Pons (tissue), 1 donor: Measurements from ENCODE around the gene CACNA1S.
A peak's percentile ranks its signal among the peaks of the same experiment; 100 is the strongest.

Experiments
- DNase-seq: peaks from one replicate; pipeline ENCODE4 v3.0.0-alpha.2; 2016; ENCODE audit warnings: low spot score

Gene CACNA1S

DNA sequence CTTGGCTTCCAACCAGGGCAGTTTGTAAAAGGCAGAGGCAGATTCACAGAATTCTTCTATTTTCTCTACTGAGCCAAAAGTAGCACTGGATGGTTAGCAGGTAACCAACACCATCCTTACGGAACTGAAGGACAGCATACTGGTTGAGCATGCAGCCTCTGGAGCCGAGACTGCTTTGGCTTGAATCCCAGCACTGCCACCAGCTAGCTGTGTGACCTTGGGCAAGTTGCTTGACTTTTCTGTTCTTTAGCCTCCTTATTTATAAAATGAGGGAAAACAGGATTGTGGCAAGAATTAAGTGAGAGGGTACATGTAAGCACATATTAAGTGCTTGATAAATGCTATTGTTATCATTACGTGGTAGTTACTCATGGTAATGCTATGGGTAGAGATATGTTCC lies 19.5 kb downstream of the CACNA1S start:
- no peak for DNase-seq

DNA sequence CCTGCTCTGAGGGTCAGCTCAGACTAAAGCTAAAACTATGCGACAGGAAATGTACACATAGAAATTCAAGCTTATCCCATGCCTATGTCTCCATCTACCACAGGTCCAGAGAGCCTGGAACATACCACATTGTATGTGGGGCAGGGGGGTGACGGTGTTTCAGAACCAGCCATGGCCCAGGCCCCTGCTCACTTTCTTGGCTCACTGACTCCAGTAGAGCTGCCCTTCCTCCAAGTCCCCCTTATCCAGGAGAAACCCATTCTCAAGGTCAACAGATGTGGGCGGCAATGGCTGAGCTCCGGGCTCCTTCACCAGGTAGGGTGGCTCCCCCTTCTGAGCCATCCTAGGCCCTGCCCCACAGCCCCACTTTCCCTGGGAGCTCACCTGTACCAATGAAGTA lies 21.0 kb downstream of the CACNA1S start:
- DNase-seq = no peak

DNA sequence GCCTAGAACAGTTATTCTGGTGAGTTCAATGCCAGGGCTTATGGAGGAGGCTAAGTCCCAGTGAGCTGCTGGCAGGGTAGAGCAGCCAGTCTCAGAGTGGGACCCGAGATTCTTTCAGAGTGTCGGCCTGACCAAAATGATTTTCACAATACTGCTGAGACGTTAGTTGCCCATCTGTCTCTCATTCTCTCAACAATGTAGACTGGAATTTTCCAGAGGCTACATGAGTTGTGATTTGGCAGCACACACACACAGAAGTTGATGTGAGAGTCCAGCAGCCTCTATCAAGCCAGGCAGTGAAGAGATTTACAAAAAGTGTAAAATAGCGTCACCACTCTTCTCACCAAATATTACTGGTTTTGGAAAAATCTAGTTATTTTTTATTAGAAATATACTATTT lies 21.7 kb downstream of the CACNA1S start:
- no peak for DNase-seq

DNA sequence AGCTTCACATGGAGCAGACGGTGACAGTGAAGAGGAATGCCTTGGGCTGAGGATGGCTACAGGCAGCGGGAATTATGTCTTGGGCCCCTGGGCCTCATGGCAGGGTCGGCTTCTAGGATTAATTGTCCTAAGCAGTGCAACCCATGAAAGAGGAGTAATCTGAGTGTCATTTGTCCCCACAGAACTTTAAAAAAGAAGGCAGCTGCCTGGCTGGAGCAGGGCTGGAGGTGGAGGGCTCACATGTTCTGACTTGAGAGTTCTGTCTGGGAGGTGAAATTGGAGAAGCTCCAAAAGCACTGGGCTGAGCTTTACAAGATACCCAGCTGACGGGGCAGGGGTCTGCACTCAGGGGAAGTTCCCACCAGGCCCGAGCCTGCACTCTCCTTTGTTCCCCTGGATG lies 22.6 kb downstream of the CACNA1S start:
- no peak for DNase-seq

DNA sequence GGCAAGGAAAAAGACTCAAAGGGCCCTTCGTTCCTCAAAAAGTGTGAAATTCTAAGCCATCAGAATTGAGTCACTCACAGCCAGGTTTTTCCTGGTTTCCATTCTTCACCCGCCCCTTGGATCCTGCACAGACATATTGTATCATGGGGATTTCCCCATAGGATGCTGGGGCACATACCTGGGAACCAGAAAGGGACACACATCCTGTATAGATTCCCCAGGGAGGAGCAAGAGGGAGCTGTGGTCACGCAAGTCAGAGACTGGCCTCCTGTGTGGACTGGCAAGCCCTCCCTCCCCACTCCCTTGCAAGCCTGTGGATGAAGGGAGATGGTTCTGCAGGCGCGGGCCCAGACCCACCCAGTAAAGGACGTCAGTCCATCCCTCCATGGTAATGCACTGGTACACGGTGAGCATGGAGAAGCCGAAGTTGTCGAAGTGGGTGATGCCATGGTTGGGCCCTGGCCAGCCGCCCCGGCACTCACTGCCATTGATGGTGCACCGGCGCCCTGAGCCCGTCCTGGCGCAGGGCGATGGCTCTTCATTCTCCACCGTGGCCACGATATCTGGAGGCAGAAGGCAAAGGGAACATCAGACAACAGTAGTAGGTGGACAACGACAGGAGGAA lies 23.2 kb downstream of the CACNA1S start:
- DNase-seq = no peak

DNA sequence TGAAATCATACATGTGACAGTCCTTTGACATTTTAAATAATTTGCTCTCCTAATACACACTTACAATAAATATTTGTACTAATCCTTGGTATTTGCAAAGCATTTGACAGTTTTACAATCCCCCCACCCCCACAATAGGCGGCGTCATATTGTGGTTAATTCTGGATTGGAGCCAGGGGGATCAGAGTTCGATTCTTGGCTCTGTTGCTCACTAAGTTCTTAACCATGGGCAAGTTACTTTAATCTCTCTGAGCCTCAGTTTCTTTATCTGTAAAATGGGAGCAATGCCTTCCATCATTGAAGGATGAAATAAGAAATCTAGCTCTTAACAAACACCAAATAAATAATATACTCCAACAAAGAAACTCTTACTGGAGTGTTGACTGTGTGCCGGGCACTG lies 23.8 kb downstream of the CACNA1S start:
- DNase-seq = no peak

DNA sequence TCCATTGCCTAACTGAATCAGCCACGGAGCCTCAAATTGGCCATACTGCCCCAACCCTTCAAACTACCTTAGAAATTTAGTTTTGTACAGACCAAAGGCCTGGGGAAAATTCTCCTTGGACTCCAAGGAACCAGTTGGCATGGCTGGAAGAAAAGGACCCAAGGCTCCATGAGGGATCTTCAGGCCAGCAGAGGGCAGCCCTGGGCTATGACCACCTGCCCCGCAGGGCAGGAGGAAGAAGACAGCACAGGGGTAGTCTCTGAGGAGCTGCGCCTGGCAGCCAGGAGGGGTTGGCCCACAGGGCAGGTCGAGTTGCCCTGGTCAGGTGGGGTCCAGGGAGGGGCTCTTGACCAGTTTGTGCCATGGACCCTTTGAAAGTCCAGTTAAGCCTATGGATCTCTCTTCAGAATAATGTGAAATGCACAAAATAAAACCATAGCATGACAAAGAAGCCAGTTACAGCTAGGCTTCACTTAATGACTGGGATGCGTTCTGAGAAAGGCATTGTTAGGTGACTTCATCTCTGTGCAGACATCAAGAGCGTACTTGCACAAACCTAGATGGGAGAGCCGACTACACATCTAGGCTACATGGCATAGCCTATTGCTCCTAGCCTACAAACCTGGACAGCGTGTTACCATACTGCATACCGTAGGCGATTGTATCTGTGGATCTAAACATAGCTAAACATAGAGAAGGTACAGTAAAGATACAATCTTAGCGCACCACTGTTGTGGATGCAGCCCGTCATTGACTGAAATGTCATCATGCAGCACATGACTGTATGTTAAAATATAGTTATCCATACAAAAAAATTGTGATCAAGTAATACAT lies 26.1 kb downstream of the CACNA1S start:
- DNase-seq = peak; percentile 57

DNA sequence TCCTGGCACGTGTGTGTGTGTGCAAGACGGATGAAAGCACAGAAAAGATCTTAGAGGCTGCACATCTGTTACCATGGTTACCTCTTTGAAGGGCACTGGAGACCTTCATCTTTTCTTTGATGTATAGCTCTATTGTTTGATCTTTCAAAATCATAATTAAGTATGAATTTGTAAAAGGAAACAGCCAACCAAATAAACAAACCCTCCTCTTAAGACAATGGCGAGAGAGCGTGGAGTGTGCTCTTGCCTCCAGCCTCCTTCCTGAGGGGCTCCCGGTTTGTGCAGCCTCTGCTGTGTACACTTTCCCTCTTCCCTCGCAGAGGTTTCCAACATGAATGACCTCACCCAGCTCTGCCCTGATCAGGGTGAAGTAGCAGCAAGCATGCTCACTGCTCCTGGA lies 27.9 kb downstream of the CACNA1S start:
- DNase-seq = peak; percentile 4

DNA sequence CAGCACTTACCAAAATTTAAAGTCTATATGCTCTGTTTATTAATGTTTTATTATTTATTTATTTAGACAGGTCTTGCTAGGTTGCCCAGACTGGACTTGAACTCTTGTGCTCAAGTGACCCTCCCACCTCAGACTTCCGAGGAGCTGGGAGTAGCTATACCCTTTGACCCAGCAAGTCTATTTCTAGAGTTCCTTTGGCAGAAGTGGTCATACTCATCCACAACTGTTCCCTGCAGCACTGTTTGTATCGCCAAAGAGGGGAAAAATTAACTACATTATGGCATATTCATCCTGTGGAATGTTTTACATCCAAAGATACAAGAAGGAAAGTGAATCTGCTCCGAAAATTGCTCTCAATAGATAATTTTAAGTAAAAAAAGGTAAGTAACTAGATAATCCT lies 28.5 kb downstream of the CACNA1S start:
- DNase-seq = no peak

DNA sequence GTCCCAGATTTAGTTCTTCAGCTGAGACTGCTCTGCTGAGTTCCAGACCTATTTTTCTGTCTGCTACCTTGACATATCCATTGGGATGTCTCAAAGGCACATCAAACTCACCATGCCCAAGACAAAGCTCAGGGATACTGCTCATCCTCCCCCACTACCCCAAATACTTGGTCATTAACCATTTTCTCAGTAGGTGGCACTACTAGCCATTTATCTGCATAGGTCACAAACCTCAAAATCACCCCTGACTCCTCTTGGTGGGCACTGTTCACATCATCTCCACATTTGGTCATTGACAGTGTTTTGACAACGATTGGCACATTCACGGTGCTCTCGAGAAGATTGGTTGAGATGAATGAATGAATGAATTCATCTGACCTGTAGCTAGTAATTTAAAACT lies 32.1 kb downstream of the CACNA1S start:
- DNase-seq = no peak

DNA sequence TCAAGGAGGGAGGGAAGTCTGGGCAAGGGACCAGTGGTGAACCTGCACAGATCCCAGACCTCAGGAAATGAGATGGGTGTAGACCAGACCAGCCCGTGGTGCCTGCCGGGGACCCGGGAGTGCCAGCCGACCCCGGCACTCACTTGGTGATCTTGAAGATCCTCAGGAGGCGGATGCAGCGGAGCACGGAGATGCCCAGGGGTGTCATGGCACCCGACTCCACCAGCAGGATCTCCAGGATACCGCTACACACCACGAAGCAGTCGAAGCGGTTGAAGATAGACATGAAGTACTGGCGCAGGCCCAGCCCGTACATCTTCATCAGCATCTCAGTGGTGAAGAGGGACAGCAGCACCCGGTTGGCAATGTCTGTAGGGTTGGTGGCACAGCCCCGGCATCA lies 34.5 kb downstream of the CACNA1S start:
- DNase-seq = no peak

DNA sequence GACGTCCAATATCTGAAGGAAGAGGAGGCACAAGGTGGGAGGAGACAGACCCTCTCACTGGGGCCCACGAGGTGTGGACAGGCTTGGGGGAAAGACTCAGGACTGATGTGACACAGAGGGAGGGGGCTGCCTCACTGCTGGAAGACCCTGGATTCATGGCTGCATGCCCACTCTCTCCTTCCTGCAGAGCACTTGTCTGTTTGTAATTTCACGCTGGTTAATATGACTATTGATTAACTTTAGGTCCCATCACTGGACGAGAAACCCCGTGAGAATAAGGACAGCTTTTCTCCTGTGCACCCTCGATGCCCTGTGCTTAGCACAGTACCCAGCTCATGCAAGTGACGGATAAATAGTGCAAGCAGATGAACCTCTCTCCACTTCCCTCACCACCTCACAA lies 35.1 kb downstream of the CACNA1S start:
- no peak for DNase-seq

DNA sequence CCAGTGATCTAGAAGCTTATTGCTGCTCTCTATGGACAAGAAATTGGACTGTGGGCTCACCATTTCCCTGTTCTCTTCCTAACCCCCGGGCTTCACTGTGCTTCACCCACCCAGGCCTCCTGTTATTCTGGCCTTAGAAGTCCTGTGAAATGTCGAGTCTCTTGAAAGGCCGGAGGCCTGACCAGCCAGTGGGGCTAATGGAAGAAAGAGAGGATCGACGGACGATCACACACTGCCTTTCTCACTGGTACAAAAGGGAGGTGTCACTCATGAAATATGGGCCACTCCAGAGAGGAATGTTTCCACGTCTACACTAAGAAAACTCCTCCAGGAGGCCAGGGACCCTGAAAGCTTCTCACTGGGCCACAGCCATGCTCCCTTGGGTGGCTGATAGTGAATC lies 36.1 kb downstream of the CACNA1S start:
- DNase-seq = no peak

DNA sequence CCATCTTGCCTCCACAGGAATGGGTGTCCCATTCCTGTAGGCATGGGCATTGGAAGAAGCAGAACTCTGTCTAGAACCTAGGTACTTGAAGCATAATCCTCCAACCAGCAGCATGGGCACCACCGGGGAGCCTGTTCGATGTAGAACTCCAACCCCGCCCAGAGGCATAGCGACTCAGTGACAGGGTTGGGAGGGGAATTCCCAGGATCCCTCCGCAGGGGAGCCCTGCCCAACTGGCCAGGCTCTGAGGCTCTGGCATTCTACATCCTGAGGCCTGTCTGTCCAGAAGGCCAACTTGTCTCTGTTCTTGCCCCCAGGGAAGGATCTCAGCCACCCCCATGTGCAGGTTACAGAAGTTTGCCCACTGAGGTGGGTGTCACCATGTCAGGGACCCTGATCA lies 38.2 kb downstream of the CACNA1S start:
- no peak for DNase-seq

DNA sequence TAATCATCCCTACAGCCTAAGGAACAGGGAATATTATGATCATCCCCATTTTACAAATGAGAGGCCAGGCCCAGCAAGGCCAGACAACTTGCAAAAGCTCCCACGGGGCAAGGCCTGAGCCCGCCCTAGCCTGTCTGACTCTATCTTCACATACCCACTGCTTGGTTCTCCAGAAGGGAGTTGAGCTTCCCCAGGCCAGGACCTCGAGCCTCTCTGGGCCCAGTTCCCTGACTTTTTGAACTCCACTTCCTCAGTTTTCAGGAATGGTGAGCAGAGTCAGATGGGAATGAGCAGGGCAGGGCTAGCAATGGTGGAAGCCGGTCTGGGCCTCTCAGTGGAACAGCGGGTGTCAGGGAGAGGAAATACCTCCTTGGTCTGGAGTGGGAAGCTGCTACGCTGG lies 39.3 kb downstream of the CACNA1S start:
- no peak for DNase-seq

DNA sequence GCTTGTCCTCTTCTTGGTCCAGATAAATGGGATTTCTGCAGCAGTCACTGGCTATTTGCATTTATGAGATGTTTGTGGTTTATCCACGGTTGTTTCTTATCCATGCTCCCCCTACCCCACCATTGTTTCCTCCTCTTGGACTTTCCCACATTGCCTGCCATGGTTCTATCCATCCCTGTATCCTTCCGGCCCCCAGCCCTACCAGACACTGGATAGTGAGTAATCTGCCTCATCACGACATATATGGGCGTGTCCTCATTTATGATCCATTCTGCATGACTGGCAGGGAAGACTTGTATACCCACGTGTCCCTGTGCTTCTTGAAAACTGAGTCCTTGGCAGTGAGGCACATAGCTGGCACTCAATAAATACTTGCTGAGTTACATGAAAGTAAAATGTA lies 40.1 kb downstream of the CACNA1S start:
- no peak for DNase-seq

DNA sequence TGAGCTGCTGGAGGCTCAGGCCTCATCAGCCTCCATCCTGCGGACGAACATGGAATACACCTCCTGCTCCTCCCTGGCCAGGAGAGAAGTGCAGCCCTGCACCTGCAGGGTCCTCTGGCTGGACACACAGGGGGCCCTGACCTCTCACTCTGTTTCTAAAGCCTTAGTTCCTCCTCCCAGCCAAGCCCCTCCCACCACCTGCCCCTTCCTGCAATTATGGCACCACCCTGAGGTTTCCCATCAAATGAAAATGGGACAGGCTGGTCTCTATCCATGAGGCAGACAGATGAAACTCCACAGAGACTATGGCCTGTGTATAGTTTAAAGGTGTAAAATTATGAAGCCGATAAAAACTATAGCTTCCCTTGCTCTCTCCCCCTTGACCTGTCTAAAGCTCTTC lies 42.6 kb downstream of the CACNA1S start:
- no peak for DNase-seq

DNA sequence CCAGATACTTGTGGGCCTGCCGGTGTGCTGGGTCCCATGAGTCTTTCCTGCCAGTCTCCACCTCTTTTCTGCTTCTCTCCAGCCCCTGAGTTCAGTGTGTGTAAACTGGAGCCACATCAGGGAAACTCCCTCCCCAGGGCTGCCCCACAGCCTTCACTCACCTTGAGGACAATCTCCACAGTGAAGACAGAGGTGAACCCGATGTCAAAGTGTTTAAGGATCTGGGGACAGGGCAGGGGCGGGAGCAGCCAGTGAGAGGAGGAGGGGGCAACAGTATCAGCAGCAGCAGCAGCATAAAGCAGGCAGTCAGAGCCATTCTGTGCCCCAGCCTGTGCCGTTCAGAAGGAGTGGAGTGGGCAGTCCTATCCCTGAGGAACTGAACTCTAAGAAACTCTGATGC lies 43.2 kb downstream of the CACNA1S start:
- no peak for DNase-seq

DNA sequence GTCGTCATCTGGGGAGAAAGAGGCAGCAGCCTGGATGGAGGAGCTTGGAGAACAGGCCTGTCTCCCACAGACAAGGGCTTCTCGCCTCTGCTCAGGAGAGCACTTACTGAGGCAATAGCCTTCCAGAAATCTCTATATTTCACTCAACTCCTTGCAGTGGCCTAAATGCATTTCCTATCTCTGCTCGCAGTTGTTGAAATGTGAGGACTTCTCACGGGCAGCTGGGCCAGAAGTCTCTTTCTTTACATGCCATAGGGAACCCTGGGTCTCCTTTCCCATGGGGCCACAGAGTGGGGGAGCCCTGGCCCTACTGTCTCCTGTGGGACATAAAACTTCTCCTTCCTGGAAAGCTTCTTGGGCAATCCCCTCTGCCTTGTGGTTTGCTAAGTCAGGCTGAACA lies 45.2 kb downstream of the CACNA1S start:
- DNase-seq = no peak

DNA sequence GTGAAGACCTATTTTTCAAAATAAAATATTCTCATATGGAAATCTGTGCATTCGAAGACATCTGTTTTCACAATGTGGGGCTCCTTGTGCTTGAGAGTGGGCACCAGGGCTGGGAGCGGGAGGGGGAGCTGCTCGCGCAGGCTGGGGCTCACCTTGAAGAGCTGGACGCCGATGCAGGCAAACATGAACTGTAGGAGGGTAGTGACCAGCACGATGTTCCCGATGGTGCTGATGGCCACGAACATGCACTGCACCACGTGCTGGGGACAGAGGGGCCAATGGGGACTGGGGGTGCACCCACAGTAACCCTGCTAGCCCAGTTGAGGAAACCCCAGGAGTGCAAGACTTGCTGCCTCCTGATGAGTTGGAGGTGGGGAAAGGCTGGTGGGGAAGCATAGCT lies 46.5 kb downstream of the CACNA1S start:
- no peak for DNase-seq

DNA sequence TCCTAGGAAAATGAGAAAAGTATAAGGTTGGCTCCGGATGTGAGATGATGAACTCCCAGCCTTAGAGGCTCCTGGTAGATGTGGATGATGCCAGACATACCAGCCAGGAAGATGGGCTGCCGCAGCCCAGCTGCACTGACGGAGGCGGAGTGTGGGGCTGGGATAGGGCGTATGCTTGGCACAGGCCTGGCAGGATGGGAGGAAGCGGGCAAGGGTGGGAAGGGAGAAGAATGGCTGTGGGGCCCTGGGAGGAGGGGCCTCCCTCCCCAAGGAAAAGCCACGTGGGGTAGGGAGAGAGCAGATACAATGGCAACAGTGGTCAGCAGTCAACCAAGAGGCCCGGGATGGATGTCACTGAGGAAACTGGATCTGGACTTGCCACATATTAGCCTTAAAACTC lies 47.4 kb downstream of the CACNA1S start:
- DNase-seq = no peak

DNA sequence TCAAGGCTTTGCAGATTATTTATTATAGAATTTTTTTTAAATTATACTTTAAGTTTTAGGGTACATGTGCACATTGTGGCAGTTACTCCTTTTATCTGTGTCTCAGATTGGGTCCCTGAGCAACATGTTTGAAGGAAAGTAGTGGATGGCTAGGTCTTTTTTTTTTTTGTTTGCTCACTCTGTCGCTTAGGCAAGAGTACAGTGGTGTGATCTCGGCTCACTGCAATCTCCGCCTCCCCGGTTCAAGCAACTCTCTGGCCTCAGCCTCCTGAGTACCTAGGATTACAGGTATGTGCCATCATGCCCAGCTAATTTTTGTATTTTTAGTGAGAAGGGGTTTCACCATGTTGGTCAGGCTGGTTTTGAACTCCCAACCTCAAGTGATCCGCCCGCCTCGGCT lies 49.1 kb downstream of the CACNA1S start:
- no peak for DNase-seq

DNA sequence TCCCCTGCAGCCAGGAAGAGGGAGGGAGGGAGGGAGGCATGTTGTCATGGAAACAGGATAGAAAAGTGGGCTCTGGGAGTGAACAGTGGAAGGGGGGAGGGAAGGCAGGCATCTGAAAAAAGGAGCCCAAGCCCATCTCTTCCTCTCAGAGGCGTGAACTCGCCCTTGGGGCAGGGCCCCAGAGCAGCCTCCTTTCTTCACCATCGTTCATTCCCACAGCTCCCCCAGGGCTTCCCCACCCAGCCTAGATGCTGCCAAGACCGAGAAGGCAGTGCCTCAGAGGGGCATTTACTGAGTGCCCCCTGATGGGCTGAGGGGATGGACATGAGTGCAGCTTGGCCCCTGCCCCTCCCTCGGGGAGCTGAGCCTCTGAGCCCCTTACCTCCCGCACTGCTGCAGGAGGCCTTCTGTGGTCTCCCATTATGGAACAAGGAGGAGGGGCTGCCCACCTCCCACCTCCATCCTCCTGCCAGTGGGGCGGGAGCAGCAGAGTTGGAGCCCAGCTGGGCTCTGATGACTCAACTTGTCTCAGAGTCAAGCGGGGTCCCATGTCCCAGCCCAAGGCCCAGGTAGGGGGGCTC lies 49.6 kb downstream of the CACNA1S start:
- DNase-seq = no peak

DNA sequence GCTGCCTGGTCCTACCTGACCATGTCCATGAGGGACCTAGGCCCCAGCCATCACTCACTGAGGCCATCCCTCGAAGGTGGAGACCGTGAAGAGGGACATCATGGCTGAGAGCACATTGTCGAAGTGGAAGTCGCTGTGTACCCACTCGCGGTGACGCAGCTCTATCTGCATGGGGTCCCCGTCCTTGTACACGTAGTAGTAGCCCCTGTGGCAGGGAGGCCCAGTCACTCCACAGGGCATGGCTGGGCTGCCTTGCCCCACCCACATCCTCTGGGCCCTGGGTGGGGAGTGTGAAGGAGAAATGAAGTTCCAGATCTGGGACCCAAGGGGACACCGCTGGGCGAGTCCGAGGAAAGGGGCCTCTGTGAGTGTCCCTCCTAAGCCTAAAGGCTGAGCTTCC lies 50.3 kb downstream of the CACNA1S start:
- no peak for DNase-seq
